Sigmoid colon (tissue), 7 donors: Measurements from ENCODE around the gene KYAT1. TPM values are rescaled to one million over a fixed set of nuclear protein-coding genes. Genes with fewer than 3 reads are reported as not detected.

Experiments used
- DNase-seq: peaks from one replicate; pipeline ENCODE4 v3.0.0-alpha.2; 2019
- H3K27ac ChIP-seq, 4 donors: fragments of 200-600 bp; sonication (generic); one replicate each; pipeline ENCODE4 v1.5.1; 2016 to 2019; ENCODE audit warnings: mild to moderate bottlenecking in 1 of 4
- H3K27me3 ChIP-seq, 3 donors: fragments of 200-600 bp; sonication (generic); one replicate each; pipeline ENCODE4 v1.5.1; 2019; ENCODE audit warnings: mild to moderate bottlenecking in 1 of 3
- H3K36me3 ChIP-seq, 4 donors: fragments of 200-600 bp; sonication (generic); one replicate each; pipeline ENCODE4 v1.5.1; 2016 to 2019
- H3K4me1 ChIP-seq, 4 donors: fragments of 200-600 bp; sonication (generic); one replicate each; pipeline ENCODE4 v1.5.1; 2017 to 2019
- H3K4me3 ChIP-seq, 4 donors: fragments of 200-600 bp; sonication (generic); one replicate each; pipeline ENCODE4 v1.5.1; 2017 to 2019; ENCODE audit warnings: mild to moderate bottlenecking in 2 of 4, moderate library complexity in 1 of 4
- H3K9me3 ChIP-seq, 4 donors: fragments of 200-600 bp in 3 of 4; sonication (generic) in 3 of 4; one replicate each; pipeline versions ENCODE4 v1.5.1 to v1.6.1; 2013 to 2019
- CTCF ChIP-seq, 4 experiments: fragments of 450-650 bp in 3 of 4; fragments of 200-600 bp in 1 of 4; IDR thresholded peaks; one replicate each; pipeline ENCODE4 v1.5.1; 2016 to 2019; ENCODE audit warnings: antibody characterized with exemption in 4 of 4, mild to moderate bottlenecking in 3 of 4, moderate library complexity in 2 of 4
- EP300 ChIP-seq, 4 donors: sonication (generic); formaldehyde crosslinking; IDR thresholded peaks; one replicate each; pipeline ENCODE4 v1.6.1; 2017; ENCODE audit warnings: antibody characterized with exemption in 4 of 4
- POLR2A ChIP-seq, 2 donors: fragments of 450-650 bp; IDR thresholded peaks; one replicate each; pipeline ENCODE4 v1.6.1; 2016; ENCODE audit warnings: antibody characterized with exemption in 2 of 2, mild to moderate bottlenecking in 2 of 2, moderate library complexity in 2 of 2
- POLR2AphosphoS5 ChIP-seq, 4 donors: sonication (generic); formaldehyde crosslinking; IDR thresholded peaks; one replicate each; pipeline ENCODE4 v1.6.1; 2017; ENCODE audit warnings: antibody characterized with exemption in 4 of 4
- WGBS, 2 donors: extraction: QIAGEN DNeasy Blood & Tissue Kit; methylation state at CpG; one replicate each; pipeline ENCODE4 v1.1.7; 2013; 5-methylcytosine and 5-hydroxymethylcytosine counted together
- intact Hi-C: fragments of 100-400 bp; cut with DNase I; formaldehyde crosslinking; loops from one replicate; pipeline ENCODE4 v1.15.1; 2023
- polyA plus RNA-seq, 3 donors: library from polyadenylated mRNA; stranded (reverse); fragments of 200-250 nt; gene quantifications; one replicate each; pipeline ENCODE4 v1.2.3, GENCODE V29; 2013
- total RNA-seq, 4 donors: library from RNA; depleted of rRNA; stranded (reverse); fragments of >200 nt; gene quantifications; one replicate each; pipeline ENCODE4 v1.1.0, GENCODE V29; 2016
- donor health status: healthy with polysubstance abuse.
- donor health status: Bipolar disorder and iron deficiency.
- donor health status: healthy.

Gene KYAT1
- total and polyA plus RNA-seq, 7 donors, result 0.60 to 8.0 (median 4.5) TPM

- no peak for TF ChIP-seq POLR2AphosphoS5 (IDR thresholded peaks at IDR 0.05)
- TF ChIP-seq CTCF (IDR thresholded peaks at IDR 0.05), result no peak
- TF ChIP-seq POLR2A (IDR thresholded peaks at IDR 0.05), result no peak
- no peak for TF ChIP-seq EP300 (IDR thresholded peaks at IDR 0.05)
- Histone ChIP-seq H3K4me3 (peak overlapping the region in 1 of 4 donors; percentile 36), H3K36me3 (peaks cover 6 to 64% (median 22%) of the 10 kb centered on the region in 4 donors), H3K4me1 (peaks cover 0 to 51% (median 45%) of the 10 kb centered on the region in 4 donors), H3K27ac (peak overlapping the region; percentile 82 to 99 (median 88)), H3K9me3 (no peaks in the 10 kb centered on the region), H3K27me3 (no peaks in the 10 kb centered on the region)
- DNase-seq, result no peak
- intact Hi-C loops, result no loop called here
- WGBS, 2 donors, result 84 to 86% methylated on average over 8 of the region's 8 CpGs
These were observed 11.6 kb upstream of the KYAT1 start for GRCh38 chr9:128893354-128893753.

GRCh38 chr9:128892221-128892921 is 10.6 kb upstream of the KYAT1 start:
- 18 to 52% methylated on average over 17 of the region's 17 CpGs for WGBS, 2 donors
- TF ChIP-seq POLR2AphosphoS5 (IDR thresholded peaks at IDR 0.05) (peak; percentile 55 to 86 (median 70)), CTCF (IDR thresholded peaks at IDR 0.05) (no peak), EP300 (IDR thresholded peaks at IDR 0.05) (peak in 2 of 4 donors; percentile 25 to 87)
- H3K27ac ChIP-seq, result peak overlapping the region; percentile 82 to 99 (median 88)
- no peaks in the 10 kb centered on the region for H3K9me3 ChIP-seq
- H3K27me3 ChIP-seq, result no peaks in the 10 kb centered on the region
- peaks cover 6 to 59% (median 21%) of the 10 kb centered on the region in 4 donors for H3K36me3 ChIP-seq
- intact Hi-C loops, result no loop called here
- peak; percentile 97 for DNase-seq
- peaks cover 0 to 56% (median 53%) of the 10 kb centered on the region in 4 donors for H3K4me1 ChIP-seq
- peak overlapping the region in 3 of 4 donors; percentile 1 to 36 (median 21) for H3K4me3 ChIP-seq

- 79 to 86% methylated on average over 15 of the region's 15 CpGs for WGBS, 2 donors
- peaks cover 6 to 59% (median 19%) of the 10 kb centered on the region in 4 donors for H3K36me3 ChIP-seq
- no peaks in the 10 kb centered on the region for H3K9me3 ChIP-seq
- peaks cover 0 to 64% (median 61%) of the 10 kb centered on the region in 4 donors for H3K4me1 ChIP-seq
- peak overlapping the region; percentile 82 to 99 (median 88) for H3K27ac ChIP-seq
- intact Hi-C loops, result no loop called here
- no peaks in the 10 kb centered on the region for H3K27me3 ChIP-seq
- no peak for DNase-seq
- TF ChIP-seq EP300 (IDR thresholded peaks at IDR 0.05), result no peak
- no peak for TF ChIP-seq POLR2AphosphoS5 (IDR thresholded peaks at IDR 0.05)
- peak overlapping the region in 2 of 4 donors; percentile 21 to 36 for H3K4me3 ChIP-seq
These were observed 9.8 kb upstream of the KYAT1 start for GRCh38 chr9:128891321-128892220.

- Histone ChIP-seq H3K36me3 (peaks cover 6 to 41% (median 16%) of the 10 kb centered on the region in 4 donors), H3K4me1 (peaks cover 0 to 90% (median 86%) of the 10 kb centered on the region in 4 donors), H3K27ac (peak overlapping the region; percentile 38 to 99 (median 82)), H3K4me3 (no peak overlapping the region), H3K27me3 (no peaks in the 10 kb centered on the region), H3K9me3 (no peaks in the 10 kb centered on the region)
- 61 to 73% methylated on average over 9 of the region's 9 CpGs for WGBS, 2 donors
- intact Hi-C loops, result no loop called here
- TF ChIP-seq POLR2A (IDR thresholded peaks at IDR 0.05) (no peak), POLR2AphosphoS5 (IDR thresholded peaks at IDR 0.05) (no peak), EP300 (IDR thresholded peaks at IDR 0.05) (no peak), CTCF (IDR thresholded peaks at IDR 0.05) (no peak)
- no peak for DNase-seq
These were observed 6.2 kb upstream of the KYAT1 start for GRCh38 chr9:128887914-128888350.

GRCh38 chr9:128887049-128887448 is 5.3 kb upstream of the KYAT1 start:
- intact Hi-C loops, result no loop called here
- no peak for TF ChIP-seq POLR2A (IDR thresholded peaks at IDR 0.05)
- no peak for TF ChIP-seq CTCF (IDR thresholded peaks at IDR 0.05)
- TF ChIP-seq POLR2AphosphoS5 (IDR thresholded peaks at IDR 0.05), result no peak
- TF ChIP-seq EP300 (IDR thresholded peaks at IDR 0.05), result no peak
- Histone ChIP-seq H3K36me3 (peaks cover 6 to 41% (median 16%) of the 10 kb centered on the region in 4 donors), H3K4me3 (no peak overlapping the region), H3K4me1 (peaks cover 0 to 82% (median 78%) of the 10 kb centered on the region in 4 donors), H3K27me3 (no peaks in the 10 kb centered on the region), H3K27ac (peak overlapping the region in 3 of 4 donors; percentile 65 to 99 (median 99)), H3K9me3 (no peaks in the 10 kb centered on the region)
- no peak for DNase-seq
- 94 to 95% methylated on average over 3 of the region's 3 CpGs for WGBS, 2 donors
